ENCODE data around the gene SLC15A3.

SLC15A3 gene

DNA sequence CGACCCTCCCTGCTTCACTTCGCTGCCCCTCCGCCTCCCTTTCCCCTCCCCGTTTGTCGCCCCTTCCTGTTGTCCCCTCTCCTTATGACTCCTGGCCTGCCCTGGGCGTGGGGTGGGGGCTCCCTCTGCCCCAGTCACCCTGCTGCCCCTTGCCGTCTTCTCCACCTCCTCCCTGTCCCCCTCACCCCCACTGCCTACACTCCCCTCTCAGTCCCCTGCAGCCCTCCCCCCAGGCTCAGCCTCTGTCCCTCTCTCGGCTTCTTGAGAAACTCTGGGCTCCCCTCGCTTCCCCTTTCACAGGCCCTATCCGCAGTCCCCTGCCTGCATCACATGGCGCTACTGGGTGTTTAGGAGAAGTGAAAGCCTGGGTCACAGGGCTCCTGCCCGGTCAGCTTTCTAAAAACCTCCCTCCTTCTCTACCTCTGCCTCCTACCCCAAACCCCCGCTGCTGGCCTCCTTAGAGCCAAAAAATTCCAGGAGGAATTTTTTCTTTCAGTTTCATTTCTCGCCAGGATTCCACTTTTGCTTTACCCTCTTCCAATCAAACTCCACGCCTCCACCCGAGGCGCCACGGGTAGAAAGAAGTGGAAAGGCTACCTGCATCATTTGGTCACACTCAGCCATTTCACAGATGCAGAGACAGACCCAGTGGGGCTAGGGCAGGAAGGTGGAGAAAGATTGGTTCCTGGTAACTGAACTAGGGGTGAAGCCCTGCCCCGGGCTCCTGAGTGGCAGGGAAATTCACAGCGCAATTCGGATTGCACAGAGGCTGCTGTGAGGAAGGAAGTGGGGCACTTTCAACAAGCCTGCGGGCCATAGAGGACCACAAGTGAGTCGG is at the start of gene SLC15A3:
TSS of gene SLC15A3 (minus strand) at position 273 of the 838 bp plus-strand sequence. CDS start 625 bp downstream, outside the sequence.
- peak; percentile 85 for DNase-seq

DNA sequence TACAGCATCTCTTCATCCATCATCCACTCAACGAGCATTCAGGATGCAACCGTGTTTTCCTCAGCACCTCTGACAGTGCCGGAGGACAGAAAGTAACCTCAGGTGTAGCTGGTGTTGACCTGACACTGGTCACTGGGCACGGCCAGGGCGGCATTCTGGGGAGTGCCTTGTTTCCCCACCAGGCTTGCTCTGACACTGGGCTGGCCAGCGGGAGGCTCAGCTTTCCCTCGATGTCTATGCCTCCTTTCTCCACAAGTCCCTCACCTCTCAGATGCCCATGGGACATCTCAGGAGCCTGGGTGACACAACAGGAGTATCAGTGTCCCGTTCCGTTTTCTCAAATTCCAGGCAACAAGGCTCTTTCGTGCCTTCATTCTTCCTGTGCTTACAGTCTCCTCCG is 48.5 kb upstream of the SLC15A3 start:
- no peak for DNase-seq

DNA sequence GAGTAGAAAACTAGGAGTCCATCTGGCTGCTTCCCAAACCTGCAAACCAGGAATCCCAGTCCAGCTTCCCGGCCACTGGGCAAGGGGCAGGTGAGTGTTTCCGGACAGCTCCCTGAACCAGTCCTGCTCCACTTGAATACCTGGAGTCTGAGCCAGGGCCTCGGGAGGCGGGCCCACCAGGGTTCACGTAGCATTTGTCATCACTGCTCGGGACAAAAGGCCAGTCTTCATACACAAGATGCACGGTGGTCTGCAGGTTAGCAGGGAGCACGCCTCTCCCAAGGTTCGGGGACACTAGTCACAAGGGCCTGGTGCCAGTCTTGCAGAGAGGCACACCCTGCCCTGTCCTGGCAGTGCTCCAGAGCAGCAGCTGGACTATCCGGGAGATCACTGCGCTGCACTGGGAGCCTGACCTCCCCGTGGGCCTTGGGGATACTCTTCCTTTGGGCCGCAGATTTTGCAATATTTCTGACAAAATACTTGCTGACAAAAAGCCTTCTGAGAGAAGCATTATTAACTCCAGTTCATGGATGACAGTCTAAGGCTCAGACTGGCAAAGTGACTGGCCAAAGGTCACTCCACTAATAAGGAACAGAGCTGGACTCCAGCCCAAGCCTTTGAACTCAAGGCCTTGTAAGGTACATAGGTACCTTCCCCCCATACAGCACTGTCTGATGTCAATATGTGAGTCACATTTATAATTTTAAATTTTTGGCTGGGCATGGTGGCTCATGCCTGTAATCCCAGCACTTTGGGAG is 44.6 kb upstream of the SLC15A3 start:
- DNase-seq, result no peak

DNA sequence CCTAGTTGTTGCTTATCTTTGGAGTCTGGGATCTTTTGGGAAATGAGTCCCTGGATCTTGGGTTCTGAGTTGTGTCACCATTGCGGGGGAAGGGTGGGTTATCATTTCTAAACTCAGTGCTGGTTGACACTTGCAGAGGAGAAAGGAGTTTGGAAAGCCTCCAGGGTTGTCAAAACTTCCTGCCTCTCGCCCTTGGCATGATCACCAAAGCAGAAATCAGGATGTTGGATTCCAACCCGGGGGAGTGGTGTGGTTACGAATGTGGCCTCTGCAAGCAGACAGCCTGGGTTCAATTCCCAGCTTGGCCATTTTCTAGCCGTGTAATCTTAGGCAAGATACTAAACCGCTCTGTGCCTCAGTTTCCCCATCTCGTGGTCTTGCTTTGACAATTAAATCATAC is 43.8 kb upstream of the SLC15A3 start:
- DNase-seq, result no peak

DNA sequence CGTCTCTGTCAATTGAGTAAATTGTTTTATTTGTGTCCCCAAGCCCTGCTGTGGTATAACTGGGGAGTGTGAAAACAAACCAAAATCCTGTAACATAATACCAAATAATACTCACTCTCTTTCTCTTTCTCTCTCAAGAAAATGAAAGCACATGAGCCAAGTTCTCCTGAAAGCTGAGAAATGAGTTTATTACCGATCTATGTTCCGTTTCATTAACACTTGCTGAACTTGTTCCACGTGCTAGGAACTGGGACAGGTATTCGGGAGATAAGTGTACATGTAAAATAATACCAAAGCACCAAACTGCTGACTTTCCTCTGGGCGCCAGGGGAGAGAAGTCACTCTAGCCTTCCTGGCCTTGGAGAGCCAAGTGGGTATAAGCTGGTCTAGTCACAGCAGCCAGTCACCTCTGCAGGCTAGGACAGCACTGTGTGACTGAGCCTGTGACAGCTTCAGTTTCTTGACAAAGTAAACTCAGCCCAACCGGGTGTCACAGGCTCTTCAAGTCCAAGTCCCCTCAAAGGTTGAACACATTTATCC is 42.6 kb upstream of the SLC15A3 start:
- DNase-seq, result no peak

DNA sequence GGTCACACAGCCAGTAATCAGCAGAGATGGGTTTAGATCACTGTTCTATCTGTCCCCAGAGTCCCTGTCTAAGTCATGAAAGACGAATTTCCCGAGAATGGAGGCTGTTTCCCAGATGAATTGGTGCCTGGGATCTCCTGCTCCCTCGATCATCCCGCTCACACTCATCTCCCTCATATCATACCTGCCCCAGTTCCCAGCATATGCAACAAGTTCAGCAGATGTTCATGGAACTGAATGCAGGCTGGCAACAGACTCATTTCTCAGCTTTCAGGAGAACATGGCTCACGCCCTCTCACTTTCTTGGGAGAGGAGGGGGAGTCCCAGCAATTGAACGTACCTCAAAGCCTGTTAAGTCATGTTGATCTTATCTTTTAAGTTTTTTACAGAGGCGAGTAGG is 41.6 kb upstream of the SLC15A3 start:
- DNase-seq, result no peak

DNA sequence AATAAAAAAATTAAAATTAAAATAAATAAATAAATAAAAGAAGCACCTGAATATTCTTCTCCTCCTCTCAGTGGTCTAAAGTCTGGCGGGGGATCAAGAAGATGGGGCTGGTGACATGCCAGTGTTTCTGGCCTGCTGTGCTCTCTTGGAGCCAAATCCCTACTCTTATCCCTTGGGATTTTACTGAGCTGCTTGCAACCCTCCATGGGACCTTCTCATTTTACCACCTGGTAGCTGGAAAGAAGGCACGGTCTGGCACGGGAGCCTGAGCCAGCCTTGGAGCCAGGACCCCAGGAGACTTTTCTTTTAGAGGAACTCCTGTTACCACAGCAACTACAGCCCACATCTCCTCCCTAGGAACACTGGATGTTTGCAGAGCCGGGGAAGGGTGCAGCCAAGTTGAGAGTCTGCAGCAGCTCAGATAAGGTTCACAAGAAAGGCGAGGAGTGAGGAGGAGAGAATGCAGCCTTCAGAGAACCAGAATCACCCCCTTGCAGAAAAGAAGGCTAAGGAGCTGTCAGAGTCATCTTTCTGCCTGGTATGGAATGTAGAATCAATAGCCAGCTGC is 41.0 kb upstream of the SLC15A3 start:
- DNase-seq, result no peak

DNA sequence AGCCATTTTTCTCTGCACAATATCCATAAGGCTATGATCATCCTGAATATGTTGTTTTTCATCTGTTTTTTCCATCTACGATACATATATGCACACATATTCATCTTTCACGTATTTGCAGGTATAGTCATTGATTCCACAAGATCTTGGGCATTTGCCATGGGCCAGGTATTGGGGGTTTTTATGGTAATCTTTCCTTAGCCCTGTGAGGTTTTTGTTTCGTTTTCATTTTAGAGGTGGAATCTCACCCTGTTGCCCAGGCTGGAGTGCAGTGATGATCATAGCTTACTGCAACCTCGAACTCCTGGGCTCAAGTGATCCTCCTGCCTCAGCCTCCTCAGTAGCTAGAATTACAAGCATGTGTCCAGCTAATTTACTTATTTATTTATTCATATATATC is 39.5 kb upstream of the SLC15A3 start:
- DNase-seq, result no peak

DNA sequence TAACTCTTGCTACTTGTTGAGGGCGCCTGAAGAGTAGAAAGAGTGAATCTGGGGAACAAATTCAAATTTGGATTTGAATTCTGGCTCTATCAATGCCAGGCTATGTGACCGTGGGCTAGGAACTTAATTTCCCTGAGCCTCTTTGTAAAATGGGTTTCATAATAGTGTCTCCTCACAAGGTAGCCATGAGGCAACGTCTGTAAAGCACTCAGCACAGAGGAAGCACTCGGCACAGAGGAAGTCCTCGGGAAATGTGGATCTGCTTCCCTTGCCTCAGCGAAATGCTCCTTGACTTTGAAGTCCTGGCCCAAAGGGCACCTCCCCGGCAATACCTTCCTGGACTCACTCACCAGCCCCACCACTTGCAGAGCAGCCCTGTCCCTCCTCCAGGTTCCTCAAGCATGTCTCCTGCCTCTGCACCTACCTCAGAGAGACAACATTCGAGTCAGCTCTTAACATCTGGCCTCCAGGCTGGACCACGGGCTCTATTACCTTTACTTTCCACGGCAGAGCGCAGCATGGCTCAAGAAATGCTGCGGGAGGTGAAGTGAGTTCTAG is 37.2 kb upstream of the SLC15A3 start:
- DNase-seq, result no peak

DNA sequence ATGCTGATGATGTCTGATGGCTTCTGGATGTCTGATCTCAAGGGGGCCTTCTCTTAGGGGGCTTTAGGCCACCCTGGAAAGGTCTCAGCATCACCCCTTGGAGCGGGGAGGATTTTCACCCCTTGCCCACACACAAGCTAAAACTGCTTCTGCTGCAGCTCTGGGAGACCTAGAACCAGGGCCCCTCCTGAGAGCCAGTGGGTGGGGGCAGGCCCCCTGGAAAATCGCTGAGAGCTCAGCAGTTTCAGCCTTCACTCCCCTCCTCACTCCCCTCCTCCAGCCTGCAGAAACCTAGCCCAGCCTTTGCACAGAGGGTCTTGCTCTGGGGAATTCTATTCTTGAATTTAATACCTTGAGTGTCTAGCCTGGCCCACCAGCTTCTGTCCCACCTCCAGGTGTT is 36.7 kb upstream of the SLC15A3 start:
- DNase-seq, result no peak

DNA sequence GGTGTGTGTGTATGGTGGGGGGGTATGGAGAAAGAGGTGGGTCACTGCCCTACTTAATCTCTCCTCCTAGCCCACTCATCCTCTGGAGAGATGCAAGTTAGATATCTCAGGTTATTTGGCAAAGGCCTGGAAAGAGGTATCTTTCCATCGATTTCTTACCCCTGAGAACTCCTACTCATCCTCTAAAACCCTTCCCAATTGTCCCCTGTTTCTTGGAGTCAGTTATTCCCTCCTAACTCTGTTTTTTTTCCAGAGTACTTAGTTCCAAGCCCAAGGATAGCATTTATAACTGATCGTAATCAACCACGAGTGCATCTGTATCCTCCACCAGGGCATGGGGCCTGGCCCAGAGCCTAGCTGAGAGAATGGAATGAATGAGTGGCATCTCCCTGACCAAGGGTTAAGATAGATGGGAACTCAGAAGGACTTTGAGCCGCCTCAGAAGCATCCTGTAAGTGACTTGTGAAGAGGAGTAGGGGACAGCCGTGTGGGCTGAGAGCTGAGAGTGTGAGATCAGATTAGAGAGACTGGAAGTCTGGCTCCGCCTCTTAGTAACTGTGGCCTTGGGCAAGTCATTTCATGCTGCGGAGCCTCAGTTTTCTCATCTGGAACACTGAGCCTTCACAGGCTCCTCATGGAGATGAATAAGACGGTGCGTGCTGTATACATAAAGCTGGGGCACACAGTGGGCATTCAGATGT is 35.8 kb upstream of the SLC15A3 start:
- DNase-seq, result peak; percentile 24

DNA sequence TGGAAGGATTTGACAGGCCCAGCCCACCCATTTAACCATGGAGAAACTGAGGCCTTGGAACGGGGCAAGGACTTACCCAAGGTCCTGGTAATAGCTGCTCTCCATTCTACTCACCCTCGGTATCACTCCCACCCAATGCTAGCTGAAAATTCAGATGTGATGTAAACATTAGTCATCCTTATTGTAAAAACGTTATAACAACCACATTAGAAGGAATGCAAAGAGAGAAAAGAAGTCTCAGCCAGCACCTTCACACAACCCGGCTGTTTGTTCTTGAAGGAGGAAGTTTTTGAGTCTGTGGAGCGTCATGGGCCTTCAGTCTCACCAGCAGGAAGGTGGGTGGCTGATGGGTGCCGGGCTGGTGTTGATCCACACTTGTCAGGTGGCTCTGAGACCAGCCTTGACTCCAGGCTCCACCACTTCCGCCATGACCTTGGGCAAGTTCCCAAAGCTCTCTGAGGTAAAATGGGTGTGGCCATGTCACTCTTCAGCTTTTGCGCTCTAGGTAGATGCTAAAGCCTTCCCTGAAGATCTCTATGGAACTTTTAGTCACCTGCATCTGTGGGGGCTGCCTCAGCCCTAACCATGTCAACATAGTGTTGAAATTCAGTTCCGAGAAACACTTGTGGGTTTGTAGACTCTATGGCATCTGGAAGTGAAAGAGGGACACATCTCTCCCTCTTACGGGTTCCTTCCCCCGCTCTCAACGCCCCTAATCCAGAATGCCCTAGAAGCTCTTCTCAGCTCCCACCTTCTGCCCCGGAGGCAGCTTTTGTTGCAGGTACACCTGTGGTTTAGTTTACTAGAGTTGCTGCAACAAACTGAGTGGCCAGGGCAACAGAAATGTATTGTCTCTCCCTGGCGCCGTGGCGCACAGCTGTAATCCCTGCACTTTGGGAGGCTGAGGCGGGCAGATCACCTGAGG is 34.3 kb upstream of the SLC15A3 start:
- DNase-seq, result peak; percentile 93

DNA sequence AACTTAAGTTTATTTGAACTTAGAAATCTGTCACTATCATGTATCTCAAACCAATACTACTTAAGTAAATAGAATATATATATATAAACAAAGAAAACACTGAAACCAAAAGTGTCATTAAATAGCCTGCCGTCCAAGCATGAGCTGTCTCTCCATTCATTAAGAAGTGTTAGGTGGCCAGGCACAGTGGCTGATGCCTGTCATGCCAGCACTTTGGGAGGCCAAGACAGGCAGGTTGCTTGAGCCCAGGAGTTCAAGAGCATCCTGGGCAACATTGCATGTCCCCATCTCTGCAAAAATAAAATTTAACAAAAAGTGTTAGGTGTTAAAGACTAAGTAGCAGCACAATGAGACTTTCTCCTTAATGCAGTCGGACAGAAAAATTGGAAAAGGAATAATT is 33.5 kb upstream of the SLC15A3 start:
- DNase-seq, result no peak

DNA sequence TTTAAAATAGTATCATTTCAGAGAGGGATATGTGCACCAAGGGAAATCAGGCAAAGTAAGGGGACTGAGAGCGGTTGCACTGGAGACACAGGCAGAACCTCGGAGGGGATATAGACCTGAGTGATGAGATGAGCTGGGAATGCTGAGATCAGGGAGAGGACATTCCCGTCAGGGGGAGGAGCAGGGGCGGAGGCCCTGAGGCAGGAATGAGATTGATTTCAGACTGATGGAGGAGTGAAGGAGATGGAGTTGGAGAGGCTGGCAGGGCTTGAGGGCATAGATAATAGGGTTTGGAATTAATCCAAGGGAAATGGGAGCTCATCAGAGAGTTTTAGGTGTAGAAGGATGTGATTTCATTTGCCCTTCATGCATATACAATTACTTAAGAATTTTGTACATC is 32.7 kb upstream of the SLC15A3 start:
- DNase-seq, result no peak

DNA sequence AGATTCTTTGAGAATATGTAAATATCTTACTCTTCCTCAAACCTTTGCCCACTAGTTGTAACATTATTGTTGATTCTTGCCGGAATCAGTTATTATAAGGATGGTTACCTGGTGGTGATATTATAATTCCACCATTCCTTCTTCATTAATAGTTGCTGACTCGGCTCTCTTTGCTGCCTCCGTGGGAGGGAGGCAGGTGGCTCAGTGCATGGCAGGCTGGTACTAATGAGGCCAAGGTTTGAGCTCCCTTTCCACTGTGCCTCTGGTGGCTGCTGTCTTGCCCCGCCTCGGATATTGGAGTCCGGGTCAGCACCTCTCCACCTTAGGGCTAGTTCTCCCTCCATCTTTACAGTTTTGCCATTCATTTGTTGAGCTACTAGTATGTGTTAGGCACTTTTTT is 32.2 kb upstream of the SLC15A3 start:
- no peak for DNase-seq

DNA sequence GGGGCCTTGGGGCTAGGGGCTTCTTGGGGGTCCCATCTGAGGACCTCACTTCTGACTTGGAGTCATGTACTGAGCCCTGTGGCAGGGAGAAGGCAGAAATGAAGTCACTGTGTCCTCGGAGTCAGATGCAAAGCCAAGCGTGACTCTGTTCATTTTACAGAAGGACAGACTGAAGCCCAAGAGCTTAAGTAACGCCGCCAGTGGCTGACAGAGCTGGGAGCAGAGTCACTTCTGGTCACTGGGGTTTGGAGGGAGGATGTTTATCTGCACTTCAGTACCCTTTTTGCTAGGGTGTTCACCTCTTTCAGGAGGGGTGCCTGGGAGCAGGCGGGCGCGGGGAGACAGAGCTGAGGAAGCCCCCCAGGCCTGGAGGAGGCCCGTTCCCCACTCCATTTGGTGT is 30.2 kb upstream of the SLC15A3 start:
- no peak for DNase-seq

DNA sequence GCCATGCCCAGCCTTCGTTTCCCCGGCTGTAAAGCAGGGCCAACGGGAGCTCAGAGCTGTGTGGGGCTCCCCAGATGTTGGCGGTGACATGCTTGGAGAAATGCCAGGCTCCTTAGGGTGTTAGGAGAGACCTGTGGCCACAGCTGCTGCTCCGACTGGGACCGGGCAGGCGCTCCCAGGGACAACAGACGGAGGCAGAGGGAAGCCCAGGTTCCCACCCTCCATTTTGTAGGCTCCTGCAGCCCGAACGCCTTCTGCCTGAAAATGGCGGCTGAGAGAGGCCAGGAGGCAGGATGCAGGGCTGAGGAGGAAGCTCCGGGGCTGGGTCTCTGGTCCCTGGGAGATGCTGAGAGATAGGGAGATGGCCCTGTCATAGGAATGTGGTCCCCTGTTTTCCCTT is 29.5 kb upstream of the SLC15A3 start:
- no peak for DNase-seq

DNA sequence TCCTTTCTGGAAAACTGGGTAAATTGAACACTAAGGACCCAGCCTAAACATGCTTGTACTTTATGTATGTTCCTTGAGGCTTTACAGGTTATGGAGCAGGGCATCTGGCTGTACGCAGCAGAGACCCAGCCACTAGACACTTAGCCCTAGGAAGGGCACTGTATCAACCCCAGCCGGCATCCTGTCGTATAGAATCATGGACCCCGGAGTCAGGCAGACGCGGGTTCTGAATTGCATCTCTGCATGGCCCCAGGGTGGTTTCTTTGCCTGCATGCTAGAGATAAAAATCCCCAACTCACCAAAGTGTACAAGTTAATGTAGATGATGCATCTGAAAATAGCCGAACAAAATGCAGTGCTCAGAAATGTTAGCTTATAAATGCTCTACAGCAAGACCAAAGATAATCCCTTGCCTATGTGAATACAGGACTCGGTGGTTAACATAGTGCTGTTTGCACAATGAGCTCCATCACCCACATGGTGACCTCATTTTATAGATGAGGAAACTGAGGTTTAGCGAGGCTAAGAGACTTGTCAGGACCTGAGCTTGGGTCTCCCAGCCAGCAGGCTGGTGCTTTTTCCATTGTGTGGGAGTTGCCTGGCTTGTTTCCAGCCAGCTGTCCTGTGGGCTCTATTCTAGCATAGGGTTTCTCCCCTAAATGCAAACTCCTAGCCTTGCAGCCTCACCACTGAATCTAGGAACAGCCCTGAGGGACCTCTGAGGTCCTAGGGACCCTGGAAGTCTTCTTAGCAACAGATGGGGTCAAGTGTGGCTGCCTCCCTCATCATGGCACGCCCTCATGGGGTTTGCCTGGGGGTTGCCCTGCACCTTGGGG is 26.8 kb upstream of the SLC15A3 start:
- DNase-seq, result no peak

DNA sequence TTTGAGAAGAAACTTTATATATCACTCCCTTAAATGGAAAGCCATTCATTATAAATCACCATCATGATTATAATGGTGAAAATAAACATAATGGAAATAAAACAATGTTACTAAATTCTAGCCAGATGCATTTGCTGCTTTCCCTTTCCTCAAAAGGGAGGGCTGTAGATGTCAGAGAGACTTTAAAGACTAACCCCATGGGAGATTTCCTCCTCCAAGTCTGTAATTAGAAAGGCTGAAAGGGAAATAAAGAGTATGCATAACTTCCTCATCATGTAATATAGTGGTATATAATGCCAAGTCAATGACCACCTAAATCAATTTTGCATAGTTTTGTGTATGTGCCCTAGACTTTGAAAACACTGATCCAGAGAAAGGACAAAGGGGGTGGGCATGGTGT is 25.9 kb upstream of the SLC15A3 start:
- DNase-seq, result no peak

DNA sequence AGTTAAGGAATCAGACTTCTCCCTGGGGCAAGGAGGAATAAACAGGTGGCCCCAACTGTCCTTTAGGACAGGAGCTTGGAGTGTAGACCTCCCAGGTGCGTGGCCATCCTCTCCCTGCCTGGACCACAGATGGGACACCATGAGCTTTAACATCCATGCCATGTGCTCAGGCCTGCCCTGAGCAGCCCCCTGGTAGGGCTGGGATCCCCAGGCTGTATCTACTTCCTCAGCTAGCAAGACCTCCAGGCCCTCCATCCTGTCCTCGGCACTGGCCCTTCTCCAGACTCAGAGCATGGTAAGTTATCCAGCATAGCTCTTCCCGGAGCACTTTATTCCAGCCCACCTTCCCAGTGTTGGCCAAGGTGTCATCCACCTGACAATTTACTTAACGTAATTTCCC is 25.2 kb upstream of the SLC15A3 start:
- no peak for DNase-seq

DNA sequence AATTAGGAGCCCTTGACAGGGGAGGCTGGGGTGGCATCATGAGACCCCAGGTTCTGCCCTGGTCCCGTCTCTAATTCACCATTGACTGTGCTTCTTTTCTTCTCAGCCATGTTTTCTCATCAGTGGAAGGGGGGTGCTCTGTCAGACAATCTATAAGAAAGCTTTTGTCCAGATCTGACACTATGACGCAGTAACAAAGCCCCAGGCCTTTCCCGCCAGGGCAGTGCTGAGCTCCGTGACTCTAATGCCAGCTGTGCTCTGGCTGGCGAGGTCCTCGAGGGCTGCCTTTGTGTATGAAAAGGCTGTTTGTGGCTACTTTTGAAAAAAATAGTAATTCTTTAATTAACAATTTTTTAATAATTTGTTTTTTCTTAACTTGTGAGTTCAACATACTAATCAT is 22.8 kb upstream of the SLC15A3 start:
- DNase-seq, result no peak

All from CD4-positive, alpha-beta T cell treated with Interferon gamma for 1 hour (primary cell).